Kidney glomerular epithelial cell (primary cell): ENCODE results near the gene ABCG1.

Experiments used
- DNase-seq: peaks from one replicate; lab custom pipeline; 2025; lab: John Stamatoyannopoulos, UW

ABCG1 gene

DNA sequence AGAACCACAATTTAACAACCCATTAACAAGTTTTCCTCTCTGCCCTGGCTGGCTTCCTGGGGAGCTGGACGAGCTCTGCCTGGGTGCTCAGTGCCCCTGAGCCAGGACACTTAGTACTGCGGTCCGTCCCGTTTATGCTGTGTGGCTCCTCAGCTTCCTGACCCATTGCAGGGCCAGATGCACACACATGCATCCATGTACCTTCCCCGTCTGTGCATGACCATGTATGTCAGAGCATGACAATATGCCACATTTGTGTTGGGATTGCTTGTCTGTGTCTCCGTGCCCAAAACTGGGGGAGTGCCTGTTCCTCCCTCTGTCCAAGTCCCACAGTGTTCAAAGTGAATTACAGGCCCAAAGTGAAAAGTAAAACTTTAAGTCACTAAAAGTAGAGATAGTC, 106.0 kb downstream of the ABCG1 start:
- DNase-seq = no peak

DNA sequence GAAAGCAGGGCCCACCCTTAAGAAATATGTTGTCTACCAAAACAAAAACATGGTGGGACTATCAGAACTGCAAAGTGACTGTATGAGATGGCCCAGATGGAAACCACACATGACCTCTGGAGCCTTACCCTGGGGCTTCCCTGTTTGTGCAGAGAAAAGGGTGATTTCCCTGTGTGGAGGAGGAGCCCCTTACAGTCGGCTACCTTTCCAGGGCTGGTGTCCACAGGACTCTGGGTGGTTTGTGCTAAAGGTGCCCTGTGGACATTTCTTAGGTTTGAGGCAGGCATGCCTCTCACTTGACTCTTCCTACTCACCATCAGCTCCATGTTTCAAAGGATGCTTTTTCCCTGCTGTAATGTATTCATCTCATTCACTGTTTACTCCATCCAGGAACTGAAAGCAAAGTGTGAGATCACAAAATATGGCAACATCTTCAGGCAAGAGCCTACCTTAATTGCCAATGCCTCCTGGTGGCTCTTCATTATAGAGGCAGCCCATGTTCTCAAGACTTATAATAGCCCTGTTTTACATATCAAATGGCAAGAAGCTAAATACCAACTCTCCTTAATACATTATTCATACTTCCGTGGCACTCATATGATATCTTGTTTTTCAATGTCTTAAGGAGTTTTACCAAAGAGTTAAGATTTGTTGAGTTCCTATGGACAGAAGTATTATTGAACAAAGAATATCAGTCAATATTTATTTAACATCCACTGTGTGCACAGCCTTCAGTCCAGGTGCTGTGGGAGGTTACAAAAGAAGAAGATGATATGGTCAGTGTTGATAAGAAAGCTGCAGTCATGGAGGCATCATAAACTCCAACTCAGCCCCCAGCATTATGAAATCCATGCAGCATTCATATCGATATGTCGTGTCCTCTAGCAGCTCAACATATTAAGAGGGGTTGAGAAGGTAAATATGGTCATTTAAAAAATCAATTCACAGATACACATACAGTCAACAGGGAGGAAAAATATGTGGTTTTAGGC, 111.7 kb downstream of the ABCG1 start:
- DNase-seq = no peak

DNA sequence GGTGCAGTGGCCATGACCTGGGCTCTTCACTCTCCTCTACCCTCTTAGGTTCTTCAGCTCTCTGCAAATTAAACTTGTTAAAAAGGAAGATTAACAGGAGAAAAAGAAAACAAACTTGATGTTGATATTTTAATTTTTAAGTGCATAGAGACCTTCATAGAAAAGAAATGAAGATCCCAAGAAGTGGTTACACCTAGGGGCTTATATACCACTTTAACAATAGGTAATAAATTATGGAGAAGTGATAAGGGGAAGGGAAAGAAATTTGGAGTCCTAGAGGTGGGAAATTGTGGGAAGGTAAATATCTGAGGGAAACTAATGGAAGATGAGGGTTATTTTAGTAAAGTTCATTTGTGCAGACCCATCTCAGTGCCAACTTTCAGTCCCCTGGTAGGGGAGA, 112.7 kb downstream of the ABCG1 start:
- DNase-seq = no peak

DNA sequence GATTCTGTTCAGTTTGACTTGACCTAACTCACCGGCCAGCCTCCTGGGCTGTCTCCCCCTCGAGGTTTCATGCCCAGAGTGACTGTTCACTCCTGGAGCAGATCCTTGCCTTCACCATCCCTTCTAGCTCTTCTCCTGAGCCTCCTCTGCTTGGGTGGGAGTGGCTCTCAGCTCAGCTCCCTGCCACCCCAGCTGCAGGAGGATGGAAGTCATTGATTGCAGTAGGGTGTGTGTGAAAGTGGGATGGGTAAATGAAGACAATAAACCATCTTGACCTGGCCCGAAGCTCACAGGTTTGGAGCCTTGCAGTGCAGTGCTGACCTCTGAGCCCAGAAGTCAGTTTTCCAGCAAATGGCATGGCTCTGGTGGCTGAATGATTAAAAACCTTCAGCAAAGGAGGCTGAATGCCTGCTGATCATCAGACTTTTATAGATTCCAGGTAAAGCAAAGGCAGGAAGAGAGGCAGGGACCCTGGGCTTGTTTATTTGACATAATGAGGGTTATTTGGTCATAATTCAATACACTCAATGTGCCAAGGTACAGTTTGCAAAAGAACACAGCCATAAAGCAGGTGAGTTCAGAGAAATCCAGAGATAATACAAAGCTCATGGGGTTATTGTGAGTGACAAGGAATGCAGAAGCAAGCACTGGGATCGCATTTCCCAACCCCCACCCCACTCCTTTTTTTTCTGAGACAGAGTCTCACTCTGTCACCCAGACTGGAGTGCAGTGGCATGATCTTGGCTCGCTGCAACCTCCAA, 113.8 kb downstream of the ABCG1 start:
- no peak for DNase-seq

DNA sequence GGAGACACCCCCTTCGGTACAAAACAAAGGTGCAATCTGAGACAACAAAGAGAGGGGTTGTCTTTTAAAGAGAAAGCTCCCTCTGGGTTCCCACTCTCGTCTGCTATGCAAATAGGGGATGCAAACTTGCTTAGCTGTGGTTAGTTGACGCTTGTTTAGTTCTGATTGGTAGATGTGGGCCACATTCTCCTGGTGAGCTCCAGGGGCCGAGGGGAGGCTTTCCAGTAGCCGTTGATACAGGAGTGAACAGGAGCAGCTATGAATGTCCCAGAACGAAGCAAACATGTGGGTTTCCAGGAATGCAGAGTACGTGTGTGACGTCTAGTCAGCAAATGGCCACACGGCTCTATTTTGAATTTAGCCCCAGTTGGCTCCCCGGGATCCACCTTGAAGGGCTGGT, 117.1 kb downstream of the ABCG1 start:
- DNase-seq = no peak

DNA sequence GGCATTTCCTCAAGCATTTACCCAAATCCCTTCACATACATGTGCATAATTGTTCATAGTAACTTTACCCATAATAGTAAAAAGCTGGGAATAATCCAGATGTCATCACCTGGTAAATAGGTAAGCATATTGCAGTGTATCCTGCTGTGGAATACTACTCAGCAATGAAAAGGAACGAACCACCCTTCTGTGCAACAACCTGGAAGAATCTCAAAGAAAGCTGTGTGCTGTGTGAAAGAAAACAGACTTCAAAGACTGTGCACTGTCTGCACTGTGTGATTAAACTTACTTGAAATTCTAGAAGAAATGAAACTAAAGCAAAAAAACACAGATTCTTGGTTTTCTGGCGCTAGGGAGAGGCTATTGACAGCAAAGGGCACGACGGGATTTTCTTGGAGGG, 118.3 kb downstream of the ABCG1 start:
- DNase-seq = no peak

DNA sequence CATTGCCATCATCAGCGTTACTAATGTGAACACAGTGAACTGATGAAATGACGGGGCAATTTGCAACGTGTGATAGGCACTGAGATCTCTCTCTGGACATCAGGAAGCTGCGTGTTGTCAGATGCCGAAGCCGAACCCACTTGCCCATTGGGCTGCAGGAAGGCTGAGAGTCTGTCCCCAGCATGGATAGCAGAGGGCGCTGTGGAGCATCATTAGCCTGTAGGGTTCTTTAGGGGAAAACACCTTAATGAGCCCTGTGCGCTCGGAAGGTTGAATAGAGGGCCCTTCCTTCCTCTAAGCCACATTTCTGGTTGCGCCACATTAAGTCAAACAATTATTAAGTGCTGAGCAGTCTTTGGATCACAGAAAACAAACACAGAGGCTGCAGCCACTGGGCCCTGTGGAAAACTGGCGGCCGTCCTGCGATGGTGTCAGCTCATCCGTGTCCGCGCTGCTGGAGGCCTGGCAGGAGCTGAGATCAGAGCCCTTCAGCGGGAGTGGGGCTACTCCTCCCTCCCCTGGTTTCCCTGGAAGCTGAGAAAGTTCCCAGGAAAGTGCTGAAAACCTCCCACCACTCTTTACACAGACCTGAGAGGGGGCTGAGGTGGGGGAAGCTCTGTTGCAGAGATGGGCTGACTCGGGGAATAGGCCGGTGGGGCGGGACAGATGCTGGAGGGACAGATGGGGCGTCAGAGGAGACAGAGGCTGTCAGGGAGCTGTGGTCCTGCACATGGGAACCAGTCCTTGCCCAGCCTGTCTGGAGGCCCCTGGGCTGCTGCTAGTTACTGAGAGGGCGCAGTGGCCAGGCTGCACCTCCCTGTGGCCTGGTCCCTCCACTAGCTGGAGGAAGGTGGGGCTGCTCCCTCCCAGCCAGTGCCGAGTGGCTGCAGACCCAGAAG, 119.1 kb downstream of the ABCG1 start:
- peak; percentile 88 for DNase-seq

DNA sequence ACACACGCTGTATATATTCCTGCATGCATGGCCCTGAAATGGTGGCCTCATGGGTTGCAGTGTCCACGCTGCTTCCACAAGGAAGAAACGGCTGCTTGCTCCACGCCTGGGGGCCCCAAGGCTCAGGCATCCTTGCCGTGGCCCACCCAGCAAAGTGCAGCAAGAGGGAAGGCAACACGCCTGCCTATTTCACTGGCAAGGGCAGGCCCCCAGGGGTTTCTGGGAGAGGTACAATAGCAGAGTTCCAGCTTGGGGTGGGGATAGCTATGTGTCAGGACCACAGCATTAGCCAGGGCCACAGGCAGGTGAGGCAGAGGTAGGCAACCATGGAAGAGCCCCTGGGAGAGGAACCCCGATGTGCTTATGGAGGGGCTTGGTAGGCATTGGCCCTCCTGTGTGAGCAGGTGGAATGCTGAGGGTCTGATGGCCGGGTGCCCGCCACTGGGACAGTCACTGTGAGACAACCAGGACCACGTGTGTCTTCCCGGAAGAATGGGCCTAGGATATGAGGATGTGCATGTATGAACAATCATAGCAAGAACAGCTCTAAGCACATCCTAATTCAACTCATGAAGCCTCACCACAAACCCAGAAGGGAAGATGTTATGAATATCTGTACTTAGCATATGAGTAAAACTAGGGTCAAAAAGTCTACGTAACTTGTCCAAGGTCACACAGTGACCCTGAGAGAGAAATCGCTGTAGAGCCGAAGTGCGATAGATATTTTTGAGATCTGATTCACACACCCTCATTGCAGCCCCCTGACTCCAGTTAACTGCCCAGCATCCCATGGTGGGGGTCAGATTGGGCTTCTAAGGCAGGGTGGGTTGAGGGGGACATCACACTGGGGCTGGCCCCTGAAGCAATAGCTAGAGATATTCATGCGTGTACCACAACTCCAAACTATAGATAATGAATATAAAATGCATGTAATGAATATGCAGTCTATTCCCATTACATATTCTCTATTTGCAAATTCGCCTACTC, 120.1 kb downstream of the ABCG1 start:
- DNase-seq = no peak

DNA sequence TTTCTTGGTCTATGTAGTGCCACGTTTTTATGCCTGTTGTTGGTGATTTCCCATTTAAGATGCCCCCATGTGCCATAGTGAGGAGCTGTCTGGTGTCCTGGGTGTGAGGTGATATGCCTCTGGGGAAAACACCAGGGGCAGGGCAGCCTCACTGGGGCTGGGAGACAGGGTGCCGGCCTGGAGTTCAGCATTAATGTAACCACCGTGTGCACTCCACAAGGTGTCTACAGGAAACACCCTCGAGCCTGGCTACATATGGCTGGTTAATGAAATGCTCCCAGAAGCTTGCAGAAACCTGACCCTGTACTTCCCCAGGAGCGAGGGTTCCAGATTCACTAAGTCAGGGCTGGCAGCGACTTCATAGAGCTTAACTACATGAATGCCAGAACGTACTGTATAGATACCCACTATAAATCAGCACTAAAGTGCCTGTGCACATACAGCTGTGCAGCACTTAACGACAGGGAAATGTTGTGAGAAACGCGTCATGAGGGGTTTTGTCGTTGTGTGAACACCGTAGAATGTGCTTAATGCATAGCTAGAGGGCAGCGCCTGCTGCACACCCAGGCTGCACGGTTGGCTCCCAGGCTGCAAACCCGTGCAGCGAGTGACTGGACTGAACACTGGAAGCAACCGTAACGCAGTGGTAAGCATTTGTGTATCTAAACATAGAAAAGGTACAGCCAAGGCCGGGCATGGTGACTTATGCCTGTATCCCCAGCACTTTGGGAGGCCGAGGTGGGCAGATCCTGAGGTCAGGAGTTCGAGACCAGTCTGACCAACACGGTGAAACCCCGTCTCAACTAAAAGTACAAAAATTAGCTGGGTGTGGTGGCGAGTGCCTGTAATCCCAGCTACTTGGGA, 121.5 kb downstream of the ABCG1 start:
- no peak for DNase-seq

DNA sequence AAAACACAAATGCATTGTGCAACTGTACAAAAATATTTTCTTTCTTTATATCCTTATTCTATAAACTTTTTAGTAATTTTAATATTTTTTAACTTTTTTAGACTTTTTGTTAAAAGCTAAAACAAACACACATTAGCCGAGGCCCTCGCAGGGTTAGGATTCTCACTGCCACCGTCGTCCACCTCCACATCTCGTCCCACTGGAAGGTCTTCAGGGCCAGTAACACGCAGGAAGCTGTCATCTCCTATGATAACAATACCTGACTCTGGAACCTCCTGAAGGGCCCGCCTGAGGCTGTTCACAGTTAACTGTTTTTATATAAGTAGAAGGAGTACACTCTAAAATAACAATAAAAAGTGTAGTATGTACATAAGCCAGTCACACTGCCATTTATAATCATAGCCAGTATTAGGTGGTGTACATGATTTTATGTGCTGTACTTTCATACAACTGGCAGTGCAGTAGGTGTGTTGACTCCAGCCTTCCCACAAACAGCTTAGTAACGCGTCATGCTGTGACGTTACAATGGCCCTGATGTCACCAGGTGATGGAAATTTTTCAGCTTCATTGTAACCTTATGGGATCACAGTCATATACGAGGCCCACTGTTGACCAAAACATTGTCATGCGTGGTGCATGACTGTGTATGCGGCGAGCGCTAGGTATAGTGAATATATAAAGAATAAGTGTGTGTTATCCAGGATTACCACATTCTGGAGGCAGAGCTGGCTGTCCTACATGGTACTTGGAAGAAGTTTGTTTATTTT, 123.0 kb downstream of the ABCG1 start:
- no peak for DNase-seq

DNA sequence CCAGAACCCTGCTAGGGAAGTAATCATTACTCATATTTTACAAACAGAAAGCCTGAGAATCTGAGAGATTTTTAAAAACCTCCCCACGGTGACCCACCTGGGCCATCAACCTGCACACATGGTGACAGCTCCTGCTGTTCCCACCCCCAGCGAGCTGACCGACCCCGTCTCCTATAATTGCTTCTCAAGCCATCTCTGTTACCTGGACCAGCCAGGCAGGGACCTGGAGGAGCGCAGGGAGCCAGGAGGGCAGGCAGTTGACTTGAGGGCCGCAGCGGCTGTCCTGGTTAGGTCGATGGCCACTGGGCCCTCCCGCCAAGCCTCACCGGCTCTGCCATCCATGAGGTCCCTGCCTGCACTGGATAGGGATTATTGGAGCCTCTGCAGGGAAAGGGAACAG, 124.2 kb downstream of the ABCG1 start:
- no peak for DNase-seq

DNA sequence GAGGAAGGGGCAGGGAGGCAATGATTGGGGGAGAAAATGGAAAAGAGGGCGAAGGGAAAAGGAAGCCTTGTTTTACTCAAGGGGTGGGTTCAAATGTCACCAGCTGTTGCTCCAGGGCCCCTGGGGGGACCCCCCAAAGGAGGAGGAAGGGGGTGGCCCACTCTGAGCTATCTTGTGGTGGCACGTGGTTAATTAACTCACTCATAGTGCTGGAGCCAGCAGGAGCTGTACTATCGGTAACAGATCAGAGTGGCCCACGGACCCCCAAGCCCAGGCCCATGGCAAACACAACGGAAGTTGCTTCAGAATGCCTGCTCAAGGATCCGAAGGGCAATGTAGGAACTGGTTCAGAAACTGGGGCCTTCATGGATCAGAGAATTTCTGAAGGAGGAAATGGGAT, 124.6 kb downstream of the ABCG1 start:
- no peak for DNase-seq

DNA sequence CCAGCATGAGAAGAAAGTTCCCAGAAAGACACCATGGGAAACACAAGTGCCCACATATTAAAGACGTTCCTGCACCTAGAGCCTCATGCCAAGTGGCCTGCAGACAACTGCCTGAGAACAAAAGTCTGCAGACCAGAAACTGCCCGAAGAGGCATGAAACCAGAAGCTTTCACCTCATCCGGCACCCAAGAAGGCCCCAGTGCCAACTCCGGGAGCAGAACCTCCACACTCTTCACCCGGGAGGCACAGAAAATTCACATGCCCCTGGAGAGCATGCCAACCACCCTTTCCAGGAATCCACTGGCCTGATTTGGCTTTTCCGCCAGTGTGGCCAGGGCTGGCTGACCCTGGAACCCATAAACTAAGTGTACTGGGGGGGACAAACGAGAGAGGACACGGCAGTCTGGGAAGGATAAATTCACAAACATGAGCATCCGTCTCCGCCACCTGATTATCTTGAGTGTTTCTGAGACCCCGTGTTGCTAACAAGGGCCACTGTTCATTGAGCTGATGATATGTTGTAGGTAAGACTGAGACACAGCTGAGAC, 125.1 kb downstream of the ABCG1 start:
- DNase-seq = no peak

DNA sequence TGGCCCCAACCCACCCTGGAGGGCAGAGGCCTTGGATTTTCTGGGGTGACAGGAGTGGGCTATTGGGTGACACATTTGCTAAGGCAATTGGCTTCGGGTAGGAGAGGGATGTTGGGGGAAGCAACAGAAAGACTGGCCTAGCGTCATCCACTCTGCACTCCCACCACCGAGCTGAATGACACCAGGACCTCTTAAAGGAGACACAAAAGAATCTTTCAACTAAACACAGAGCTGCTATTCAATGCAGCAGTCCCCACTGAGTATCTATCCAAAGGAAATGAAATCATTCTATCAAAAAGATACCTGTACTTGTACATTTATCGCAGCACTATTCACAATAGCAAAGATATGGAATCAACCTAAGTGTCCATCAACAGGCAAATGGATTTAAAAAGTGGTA, 125.7 kb downstream of the ABCG1 start:
- DNase-seq = no peak

DNA sequence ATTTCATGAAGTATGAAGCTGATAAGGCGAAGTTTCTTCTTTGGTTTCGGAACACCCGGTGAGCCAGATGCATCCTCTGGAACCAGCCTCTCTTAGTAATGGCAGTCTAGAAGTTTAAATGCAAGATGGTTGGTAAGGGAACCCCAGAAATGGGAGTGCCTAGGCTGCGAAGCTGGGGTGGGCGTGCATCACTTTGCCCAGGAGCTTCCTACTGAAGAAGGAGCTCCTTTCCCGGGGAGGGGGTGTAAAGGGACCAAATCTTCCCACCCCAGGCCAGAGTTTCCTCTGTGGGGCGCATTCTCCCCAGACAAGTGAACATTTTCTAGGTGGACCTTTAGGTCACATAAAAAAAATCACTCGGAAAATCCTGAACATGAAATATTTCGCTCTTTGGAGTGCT, 127.5 kb downstream of the ABCG1 start:
- no peak for DNase-seq
